Neutrophil (primary cell): Measurements from ENCODE around the gene RGS12.

Experiments used
- H3K27ac ChIP-seq: fragments of 200-600 bp; sonication (generic); 2 replicates; pipeline ENCODE4 v1.5.1; 2016; ENCODE audit warnings: mild to moderate bottlenecking, moderate library complexity
- H3K27me3 ChIP-seq: fragments of 200-600 bp; sonication (generic); 2 replicates; pipeline ENCODE4 v1.6.0; 2016; ENCODE audit warnings: mild to moderate bottlenecking
- H3K36me3 ChIP-seq: fragments of 200-600 bp; sonication (generic); 2 replicates; pipeline ENCODE4 v1.5.1; 2017
- H3K4me1 ChIP-seq, 2 experiments: fragments of 200-600 bp in 1 of 2; sonication (generic) in 1 of 2; 1 replicate in 1 of 2; 2 replicates in 1 of 2; pipeline versions ENCODE4 v1.5.1 to v1.6.1; 2013 to 2016; ENCODE audit warnings: low read depth in 1 of 2, low read length in 1 of 2, mild to moderate bottlenecking in 1 of 2, moderate library complexity in 1 of 2; ENCODE audit not compliant: control insufficient read depth in 1 of 2, insufficient read depth in 1 of 2
- H3K4me3 ChIP-seq, 2 experiments: fragments of 200-600 bp in 1 of 2; sonication (generic) in 1 of 2; 1 replicate in 1 of 2; 2 replicates in 1 of 2; pipeline ENCODE4 v1.5.1; 2013 to 2016; ENCODE audit warnings: low read depth in 1 of 2, low read length in 1 of 2, mild to moderate bottlenecking in 1 of 2, moderate library complexity in 1 of 2
- H3K9me3 ChIP-seq: fragments of 200-600 bp; sonication (generic); 2 replicates; pipeline ENCODE4 v1.5.1; 2016
- CTCF ChIP-seq: fragments of 200-600 bp; sonication (generic); IDR thresholded peaks from 2 replicates; pipeline ENCODE4 v1.5.1; 2016; ENCODE audit warnings: antibody characterized with exemption

The RGS12 gene

DNA sequence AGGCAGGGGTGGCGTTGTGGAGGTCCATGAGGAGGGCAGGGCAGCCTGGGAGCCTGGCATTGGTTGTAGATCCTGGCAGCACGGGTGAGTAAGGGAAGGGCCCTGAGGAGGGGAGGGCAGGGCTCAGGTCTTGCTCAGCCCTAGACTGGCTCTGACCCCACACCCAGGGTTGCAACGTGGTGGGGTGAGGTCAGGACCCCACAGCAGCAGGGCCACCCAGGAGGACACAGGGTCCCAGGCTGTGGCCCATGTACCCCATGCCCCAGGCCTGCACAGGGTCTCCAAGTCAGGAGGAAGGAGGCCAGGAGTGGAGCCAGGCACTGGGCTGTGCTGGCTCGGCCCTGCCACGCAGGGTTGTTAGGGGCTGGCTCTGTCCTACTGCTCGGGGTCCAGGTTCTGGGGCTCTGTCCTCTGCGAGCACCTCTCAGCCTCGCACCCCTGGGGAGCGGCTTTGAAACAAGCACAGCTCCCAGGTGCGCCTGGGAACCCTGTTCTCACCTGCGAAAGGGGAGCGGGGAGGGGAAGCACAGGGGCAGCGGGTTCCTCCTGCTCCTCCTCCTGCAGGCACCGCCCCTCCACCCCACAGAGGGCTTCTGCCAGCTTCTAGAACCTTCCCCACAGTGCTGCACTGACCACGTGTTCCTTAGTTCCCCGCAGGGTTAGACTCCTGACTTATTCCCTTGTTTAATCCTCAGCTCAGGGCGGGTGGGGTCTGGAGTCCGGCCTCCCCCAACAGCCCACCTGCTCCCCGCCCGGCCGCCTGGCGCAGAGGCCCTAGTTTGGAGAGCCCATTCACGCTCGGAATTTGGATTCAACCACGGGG, 23.5 kb upstream of the RGS12 start:
- no peaks in the 10 kb centered on the region for H3K9me3 ChIP-seq
- H3K36me3 ChIP-seq, result no peaks in the 10 kb centered on the region
- no peak for TF ChIP-seq CTCF
- H3K4me3 ChIP-seq, result no peak overlapping the region
- H3K27me3 ChIP-seq, result no peaks in the 10 kb centered on the region
- no peak overlapping the region for H3K27ac ChIP-seq
- H3K4me1 ChIP-seq, result no peaks in the 10 kb centered on the region

DNA sequence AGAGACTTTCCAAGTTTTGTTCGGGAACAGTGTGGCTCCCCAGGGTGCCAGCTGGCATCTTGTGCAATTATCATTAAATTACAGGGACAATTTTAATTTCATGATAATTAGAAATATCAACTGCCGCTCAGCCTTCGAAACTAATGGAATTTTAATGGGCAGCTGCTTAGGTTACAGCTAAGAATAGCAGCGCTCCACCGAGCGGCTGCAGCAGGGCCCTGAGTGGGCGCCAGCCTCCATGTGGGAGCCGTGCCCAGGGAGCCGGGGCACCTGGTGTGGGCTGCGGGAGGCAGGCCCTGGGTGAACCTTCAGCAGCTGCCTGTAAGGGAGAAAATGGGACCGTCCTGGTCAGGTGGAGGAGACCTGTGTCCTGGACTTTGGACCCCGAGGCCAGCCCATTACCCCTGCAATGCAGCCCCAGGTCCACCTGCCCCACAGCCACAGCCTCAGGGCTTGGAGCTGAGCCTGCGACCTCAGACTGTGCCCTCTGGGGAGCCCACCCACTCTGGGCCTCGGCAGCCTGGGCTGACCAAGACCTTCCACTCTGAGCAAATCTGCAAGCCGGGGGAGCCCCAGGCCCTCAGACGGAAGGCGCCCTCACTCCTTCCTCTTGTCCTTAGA, 22.7 kb upstream of the RGS12 start:
- no peaks in the 10 kb centered on the region for H3K36me3 ChIP-seq
- no peak overlapping the region for H3K4me3 ChIP-seq
- H3K4me1 ChIP-seq, result no peaks in the 10 kb centered on the region
- H3K27ac ChIP-seq, result no peak overlapping the region
- H3K9me3 ChIP-seq, result no peaks in the 10 kb centered on the region
- H3K27me3 ChIP-seq, result no peaks in the 10 kb centered on the region
- TF ChIP-seq CTCF, result no peak

DNA sequence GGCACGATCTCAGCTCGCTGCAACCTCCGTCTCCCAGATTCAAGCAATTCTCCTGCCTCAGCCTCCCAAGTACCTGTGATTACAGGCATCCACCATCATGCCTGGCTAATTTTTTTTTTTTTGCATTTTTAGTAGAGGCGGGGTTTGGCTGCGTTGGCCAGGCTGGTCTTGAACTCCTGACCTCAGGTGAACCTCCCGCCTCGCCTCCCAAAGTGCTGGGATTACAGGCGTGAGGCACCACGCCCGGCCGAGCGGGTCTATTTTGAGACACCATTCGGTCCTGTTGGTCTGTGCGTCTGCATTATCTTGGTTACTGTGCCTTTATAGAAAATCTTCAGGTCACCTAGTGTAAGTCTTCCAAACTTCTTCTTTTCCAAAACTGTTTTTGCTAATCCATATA, 21.7 kb upstream of the RGS12 start:
- no peak overlapping the region for H3K27ac ChIP-seq
- no peak overlapping the region for H3K4me3 ChIP-seq
- H3K9me3 ChIP-seq, result no peaks in the 10 kb centered on the region
- no peaks in the 10 kb centered on the region for H3K27me3 ChIP-seq
- H3K4me1 ChIP-seq, result no peaks in the 10 kb centered on the region
- TF ChIP-seq CTCF, result no peak
- H3K36me3 ChIP-seq, result no peaks in the 10 kb centered on the region

DNA sequence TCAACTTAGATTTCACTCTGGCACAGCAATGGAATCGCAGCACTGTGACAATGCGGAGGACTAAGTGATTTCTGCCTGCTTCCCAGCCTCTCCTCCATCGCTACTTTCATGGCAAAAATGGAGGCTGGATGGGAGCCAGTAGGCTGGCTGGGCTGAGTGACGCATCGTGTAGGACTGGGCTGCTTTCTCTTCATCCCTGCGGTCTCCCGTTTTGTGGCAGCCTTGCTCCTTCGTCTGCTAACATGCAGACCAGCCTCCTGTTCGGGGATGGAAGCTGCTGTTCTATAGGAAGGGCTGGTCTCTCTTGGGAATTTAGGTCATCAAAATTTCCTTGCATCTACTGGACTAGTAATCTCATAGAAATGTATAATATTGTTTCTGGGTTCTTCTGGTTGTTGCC, 15.8 kb upstream of the RGS12 start:
- TF ChIP-seq CTCF, result no peak
- Histone ChIP-seq H3K4me1 (no peaks in the 10 kb centered on the region), H3K36me3 (no peaks in the 10 kb centered on the region), H3K27ac (no peak overlapping the region), H3K4me3 (no peak overlapping the region), H3K27me3 (no peaks in the 10 kb centered on the region), H3K9me3 (no peaks in the 10 kb centered on the region)

GRCh38 chr4:3280466-3280865, 12.4 kb upstream of the RGS12 start:
- H3K27me3 ChIP-seq, result peaks cover 9% of the 10 kb centered on the region
- no peaks in the 10 kb centered on the region for H3K4me1 ChIP-seq
- no peak overlapping the region for H3K27ac ChIP-seq
- no peak for TF ChIP-seq CTCF
- no peak overlapping the region for H3K4me3 ChIP-seq
- H3K36me3 ChIP-seq, result no peaks in the 10 kb centered on the region
- H3K9me3 ChIP-seq, result no peaks in the 10 kb centered on the region
